ENCODE measurements around the gene WFDC10A.

DNA sequence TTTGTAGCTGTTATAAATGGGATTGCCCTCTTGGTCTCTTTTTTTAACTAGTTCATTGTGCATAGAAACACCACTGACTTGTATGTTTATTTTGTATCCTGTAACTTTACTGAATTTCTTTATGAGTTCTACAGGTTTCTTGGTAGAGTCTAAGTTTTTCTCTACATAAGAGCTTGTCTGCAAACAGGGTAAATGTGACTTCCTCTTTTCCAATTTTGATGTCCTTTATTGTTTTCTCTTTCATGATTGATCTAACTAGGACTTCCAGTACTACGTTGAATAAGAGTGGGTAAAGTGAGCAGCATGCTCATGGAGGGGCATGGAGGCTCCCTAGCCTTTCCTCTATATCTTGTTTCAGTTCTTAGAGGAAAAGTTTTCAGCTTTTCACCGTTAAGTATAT, 3.0 kb upstream of the WFDC10A start:
- TF ChIP-seq CEBPB (tag; IDR thresholded peaks at IDR 0.05) (no peak), YY1 (IDR thresholded peaks at IDR 0.05; ENCODE audit: borderline replicate concordance in 1 of 3, control insufficient read depth in 1 of 3, extremely low read depth in 1 of 3, insufficient read depth in 3 of 3, insufficient read length in 1 of 3, insufficient replicate concordance in 2 of 3, low read depth in 1 of 3, low read length in 2 of 3) (no peak), MYC (IDR thresholded peaks at IDR 0.05; ENCODE audit: low read depth, low read length) (no peak), MYC (CRISPR knock-in tag; IDR thresholded peaks at IDR 0.05; ENCODE audit: borderline replicate concordance, low read depth) (no peak), FOS (IDR thresholded peaks at IDR 0.05; ENCODE audit: extremely low read depth, insufficient read length) (no peak), FOSL1 (tag; conservative IDR thresholded peaks at IDR 0.05) (no peak), FOXP1 (CRISPR knock-in tag; IDR thresholded peaks at IDR 0.05) (no peak), USF2 (CRISPR knock-in tag; IDR thresholded peaks at IDR 0.05) (no peak)

Data from K562 (cell line).